ENCODE results near the gene GLOD4. TPM values are rescaled to one million over a fixed set of nuclear protein-coding genes. Genes with fewer than 3 reads are reported as not detected.

The GLOD4 gene
- total and polyA plus RNA-seq, 2 experiments from 2014 or later, result 68.1 to 120 TPM

DNA sequence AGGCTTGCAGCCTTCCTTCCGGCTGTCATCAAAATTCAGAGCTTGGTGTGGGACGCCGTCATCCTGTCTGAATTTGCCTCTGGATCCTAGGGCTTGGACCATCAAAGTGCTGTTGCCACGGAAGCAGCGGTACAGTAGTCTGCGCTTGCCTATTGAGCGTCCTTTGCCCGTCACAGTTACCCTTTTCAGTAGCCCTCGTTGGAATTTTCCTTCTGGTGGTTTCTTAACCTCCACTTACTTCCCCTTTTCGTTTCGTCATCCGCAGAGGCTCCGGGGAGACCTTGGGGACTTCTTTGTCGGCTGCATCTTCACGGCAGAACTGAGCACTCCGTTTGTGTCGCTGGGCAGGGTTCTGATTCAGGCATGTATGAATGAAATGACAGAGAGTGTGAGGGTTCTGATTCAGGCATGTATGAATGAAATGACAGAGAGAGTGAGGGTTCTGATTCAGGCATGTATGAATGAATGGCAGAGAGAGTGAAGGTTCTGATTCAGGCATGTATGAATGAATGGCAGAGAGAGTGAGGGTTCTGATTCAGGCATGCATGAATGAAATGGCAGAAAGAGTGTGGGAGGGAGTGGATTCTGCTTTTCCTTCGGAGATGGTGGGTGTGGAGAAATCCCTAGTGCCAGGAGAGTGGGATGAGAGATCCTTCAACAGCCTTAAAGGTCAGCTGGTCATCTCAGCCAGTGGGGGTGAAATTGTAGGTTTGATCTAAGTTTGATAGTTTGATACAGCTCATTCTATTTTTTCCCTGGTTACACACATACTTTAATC is 41.7 kb downstream of the GLOD4 start:
- no peak for DNase-seq (ENCODE audit: low spot score)
- no peaks in the 10 kb centered on the region for H3K4me1 ChIP-seq (ENCODE audit: insufficient read depth)
- no peak overlapping the region for H3K4me2 ChIP-seq
- H3K9me2 ChIP-seq (replicated peaks; ENCODE audit: insufficient read depth), result no peaks in the 10 kb centered on the region
- 92% methylated on average over 18 of the region's 18 CpGs for WGBS (ENCODE audit: low lambda C conversion rate, missing lambda C conversion rate)
- H3K36me3 ChIP-seq (replicated peaks; ENCODE audit: insufficient read depth, low read depth), result no peaks in the 10 kb centered on the region
- no peak overlapping the region for H3K4me3 ChIP-seq
- no peak overlapping the region for H3K27ac ChIP-seq
- TF ChIP-seq EZH2phosphoT487 (IDR thresholded peaks at IDR 0.05; ENCODE audit: low read depth, severe bottlenecking, unreplicated experiment) (no peak), EZH2 (IDR thresholded peaks at IDR 0.05; ENCODE audit: borderline replicate concordance) (no peak)
- TF ChIP-seq, protein P1, sequence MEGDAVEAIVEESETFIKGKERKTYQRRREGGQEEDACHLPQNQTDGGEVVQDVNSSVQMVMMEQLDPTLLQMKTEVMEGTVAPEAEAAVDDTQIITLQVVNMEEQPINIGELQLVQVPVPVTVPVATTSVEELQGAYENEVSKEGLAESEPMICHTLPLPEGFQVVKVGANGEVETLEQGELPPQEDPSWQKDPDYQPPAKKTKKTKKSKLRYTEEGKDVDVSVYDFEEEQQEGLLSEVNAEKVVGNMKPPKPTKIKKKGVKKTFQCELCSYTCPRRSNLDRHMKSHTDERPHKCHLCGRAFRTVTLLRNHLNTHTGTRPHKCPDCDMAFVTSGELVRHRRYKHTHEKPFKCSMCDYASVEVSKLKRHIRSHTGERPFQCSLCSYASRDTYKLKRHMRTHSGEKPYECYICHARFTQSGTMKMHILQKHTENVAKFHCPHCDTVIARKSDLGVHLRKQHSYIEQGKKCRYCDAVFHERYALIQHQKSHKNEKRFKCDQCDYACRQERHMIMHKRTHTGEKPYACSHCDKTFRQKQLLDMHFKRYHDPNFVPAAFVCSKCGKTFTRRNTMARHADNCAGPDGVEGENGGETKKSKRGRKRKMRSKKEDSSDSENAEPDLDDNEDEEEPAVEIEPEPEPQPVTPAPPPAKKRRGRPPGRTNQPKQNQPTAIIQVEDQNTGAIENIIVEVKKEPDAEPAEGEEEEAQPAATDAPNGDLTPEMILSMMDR (IDR thresholded peaks at IDR 0.05; ENCODE audit: poor library complexity), result no peak
- H2AFZ ChIP-seq, result no peak overlapping the region
- no peaks in the 10 kb centered on the region for H4K20me1 ChIP-seq (ENCODE audit: insufficient read depth, poor library complexity, severe bottlenecking)
- no peaks in the 10 kb centered on the region for H3K27me3 ChIP-seq
- peaks cover 32% of the 10 kb centered on the region for H3K79me2 ChIP-seq
- no peaks in the 10 kb centered on the region for H3K9me3 ChIP-seq (ENCODE audit: low read depth)

GRCh38 chr17:737561-738113 is 44.4 kb downstream of the GLOD4 start:
- no peaks in the 10 kb centered on the region for H4K20me1 ChIP-seq (ENCODE audit: insufficient read depth, poor library complexity, severe bottlenecking)
- H3K79me2 ChIP-seq, result peaks cover 52% of the 10 kb centered on the region
- no peaks in the 10 kb centered on the region for H3K36me3 ChIP-seq (replicated peaks; ENCODE audit: insufficient read depth, low read depth)

GRCh38 chr17:733743-734142 is 48.3 kb downstream of the GLOD4 start:
- no peak for DNase-seq (ENCODE audit: low spot score)
- Histone ChIP-seq H3K27ac (peak overlapping the region; percentile 97), H3K4me3 (peak overlapping the region; percentile 85), H3K4me1 (ENCODE audit: insufficient read depth) (peaks cover 10% of the 10 kb centered on the region), H3K4me2 (peak overlapping the region; percentile 96), H3K79me2 (peaks cover 44% of the 10 kb centered on the region), H2AFZ (no peak overlapping the region), H3K9me3 (ENCODE audit: low read depth) (no peaks in the 10 kb centered on the region), H3K27me3 (no peaks in the 10 kb centered on the region), H3K36me3 (replicated peaks; ENCODE audit: insufficient read depth, low read depth) (no peaks in the 10 kb centered on the region), H4K20me1 (ENCODE audit: insufficient read depth, poor library complexity, severe bottlenecking) (no peaks in the 10 kb centered on the region), H3K9me2 (replicated peaks; ENCODE audit: insufficient read depth) (no peaks in the 10 kb centered on the region)
- TF ChIP-seq EZH2 (IDR thresholded peaks at IDR 0.05; ENCODE audit: borderline replicate concordance), result no peak
- no peak for TF ChIP-seq EZH2phosphoT487 (IDR thresholded peaks at IDR 0.05; ENCODE audit: low read depth, severe bottlenecking, unreplicated experiment)
- TF ChIP-seq, protein P1 (IDR thresholded peaks at IDR 0.05; ENCODE audit: poor library complexity), result no peak
- WGBS (ENCODE audit: low lambda C conversion rate, missing lambda C conversion rate), result 77% methylated on average over 10 of the region's 10 CpGs

More at GRCh38 chr17:737561-738113, 44.4 kb downstream of the GLOD4 start:
- Histone ChIP-seq H3K4me2 (no peak overlapping the region), H3K27me3 (no peaks in the 10 kb centered on the region), H3K4me3 (no peak overlapping the region), H3K9me3 (ENCODE audit: low read depth) (no peaks in the 10 kb centered on the region), H3K4me1 (ENCODE audit: insufficient read depth) (peaks cover 10% of the 10 kb centered on the region), H2AFZ (no peak overlapping the region), H3K9me2 (replicated peaks; ENCODE audit: insufficient read depth) (no peaks in the 10 kb centered on the region), H3K27ac (no peak overlapping the region)
- DNase-seq (ENCODE audit: low spot score), result no peak
- 96% methylated on average over 13 of the region's 13 CpGs for WGBS (ENCODE audit: low lambda C conversion rate, missing lambda C conversion rate)
- TF ChIP-seq EZH2phosphoT487 (IDR thresholded peaks at IDR 0.05; ENCODE audit: low read depth, severe bottlenecking, unreplicated experiment), result no peak
- TF ChIP-seq, protein P1 (IDR thresholded peaks at IDR 0.05; ENCODE audit: poor library complexity), result no peak
- TF ChIP-seq EZH2 (IDR thresholded peaks at IDR 0.05; ENCODE audit: borderline replicate concordance), result no peak
